Bronchial epithelial cell (primary cell): ENCODE data around the gene SOX18. TPM values are rescaled to one million over a fixed set of nuclear protein-coding genes. Genes with fewer than 3 reads are reported as not detected.

Experiments used
- DNase-seq: peaks from one replicate; pipeline ENCODE4 v3.0.0-alpha.2; 2010; ENCODE audit warnings: low read depth
- FAIRE-seq: peaks from 2 replicates; lab custom pipeline; 2011; peaks lifted over from hg19 to GRCh38; lab: Jason Lieb, UNC
- H3K27me3 ChIP-seq: 2 replicates; pipeline ENCODE4 v1.5.1; 2011; ENCODE audit warnings: low read length; ENCODE audit not compliant: control insufficient read depth, insufficient read depth
- H3K36me3 ChIP-seq: 2 replicates; pipeline ENCODE4 v1.5.1; 2011; ENCODE audit warnings: low read length; ENCODE audit not compliant: control insufficient read depth, insufficient read depth
- H3K4me3 ChIP-seq: 2 replicates; pipeline ENCODE4 v1.5.1; 2011; ENCODE audit warnings: mild to moderate bottlenecking, low read depth, low read length, control low read depth
- total RNA-seq: library from RNA; depleted of rRNA; stranded (reverse); fragments of >200 nt; gene quantifications from 2 replicates; pipeline ENCODE4 v1.2.1, GENCODE V29; 2014
- TF ChIP-seq, protein P1 (sequence below): IDR thresholded peaks from 2 replicates; pipeline ENCODE4 v1.5.1; 2011; ENCODE audit warnings: mild to moderate bottlenecking, moderate library complexity, low read length, control low read depth, inconsistent platforms; ENCODE audit not compliant: insufficient read depth, severe bottlenecking

Gene SOX18
- total RNA-seq, 1 donor from 2014 or later = not detected

DNA sequence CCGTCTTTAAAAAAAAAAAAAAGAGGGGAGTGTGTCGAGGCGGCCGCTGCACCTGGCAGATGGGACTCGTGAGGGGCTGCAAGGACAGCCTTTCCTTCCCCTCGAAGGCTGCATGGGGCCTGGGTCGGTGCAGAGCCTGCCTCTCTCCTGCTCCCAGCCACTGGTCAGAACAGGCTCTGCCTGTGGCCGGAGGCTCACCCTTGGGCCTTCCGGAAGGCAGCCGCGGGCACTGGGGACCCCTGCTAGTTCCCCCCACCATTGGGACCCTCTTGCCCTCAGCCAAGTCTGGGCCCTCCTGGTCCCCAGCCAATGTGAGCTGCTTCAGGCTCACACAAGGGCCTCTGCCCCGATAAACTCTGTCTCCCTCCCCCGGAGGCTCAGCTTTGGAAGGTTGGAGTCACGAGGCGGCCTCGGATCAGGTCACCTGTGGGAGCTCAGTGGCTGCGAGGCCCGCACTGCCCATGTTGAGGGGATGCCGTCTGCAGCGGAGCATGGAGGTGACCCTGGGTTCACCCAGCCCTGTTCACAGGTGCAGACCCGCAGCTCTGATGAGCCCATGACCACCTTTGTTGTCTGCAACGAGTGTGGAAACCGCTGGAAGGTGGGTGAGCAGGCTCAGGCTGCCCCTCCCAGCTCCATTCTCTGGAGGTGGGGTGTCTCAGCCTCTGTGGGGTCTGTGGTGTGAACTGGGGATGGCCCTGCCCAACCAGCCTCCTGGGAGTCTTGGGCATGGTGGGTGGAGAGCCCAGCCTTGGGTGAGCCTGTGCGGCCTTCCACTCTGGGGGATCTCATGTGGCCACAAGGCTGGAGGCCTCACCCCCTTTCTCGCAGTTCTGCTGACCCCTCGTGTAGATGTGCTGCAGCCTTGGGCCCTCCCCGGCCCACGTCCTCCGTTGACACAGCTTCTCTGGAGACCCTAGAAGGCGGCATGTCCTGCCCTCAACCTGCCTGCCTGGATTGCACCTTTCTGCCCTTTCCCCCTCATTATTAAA is 22.2 kb upstream of the SOX18 start:
- TF ChIP-seq, protein P1, sequence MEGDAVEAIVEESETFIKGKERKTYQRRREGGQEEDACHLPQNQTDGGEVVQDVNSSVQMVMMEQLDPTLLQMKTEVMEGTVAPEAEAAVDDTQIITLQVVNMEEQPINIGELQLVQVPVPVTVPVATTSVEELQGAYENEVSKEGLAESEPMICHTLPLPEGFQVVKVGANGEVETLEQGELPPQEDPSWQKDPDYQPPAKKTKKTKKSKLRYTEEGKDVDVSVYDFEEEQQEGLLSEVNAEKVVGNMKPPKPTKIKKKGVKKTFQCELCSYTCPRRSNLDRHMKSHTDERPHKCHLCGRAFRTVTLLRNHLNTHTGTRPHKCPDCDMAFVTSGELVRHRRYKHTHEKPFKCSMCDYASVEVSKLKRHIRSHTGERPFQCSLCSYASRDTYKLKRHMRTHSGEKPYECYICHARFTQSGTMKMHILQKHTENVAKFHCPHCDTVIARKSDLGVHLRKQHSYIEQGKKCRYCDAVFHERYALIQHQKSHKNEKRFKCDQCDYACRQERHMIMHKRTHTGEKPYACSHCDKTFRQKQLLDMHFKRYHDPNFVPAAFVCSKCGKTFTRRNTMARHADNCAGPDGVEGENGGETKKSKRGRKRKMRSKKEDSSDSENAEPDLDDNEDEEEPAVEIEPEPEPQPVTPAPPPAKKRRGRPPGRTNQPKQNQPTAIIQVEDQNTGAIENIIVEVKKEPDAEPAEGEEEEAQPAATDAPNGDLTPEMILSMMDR = no peak
- peaks cover 5% of the 10 kb centered on the region for H3K36me3 ChIP-seq
- H3K4me3 ChIP-seq = no peak overlapping the region
- no peaks in the 10 kb centered on the region for H3K27me3 ChIP-seq
- no peak for DNase-seq
- peak; percentile 58 for FAIRE-seq

DNA sequence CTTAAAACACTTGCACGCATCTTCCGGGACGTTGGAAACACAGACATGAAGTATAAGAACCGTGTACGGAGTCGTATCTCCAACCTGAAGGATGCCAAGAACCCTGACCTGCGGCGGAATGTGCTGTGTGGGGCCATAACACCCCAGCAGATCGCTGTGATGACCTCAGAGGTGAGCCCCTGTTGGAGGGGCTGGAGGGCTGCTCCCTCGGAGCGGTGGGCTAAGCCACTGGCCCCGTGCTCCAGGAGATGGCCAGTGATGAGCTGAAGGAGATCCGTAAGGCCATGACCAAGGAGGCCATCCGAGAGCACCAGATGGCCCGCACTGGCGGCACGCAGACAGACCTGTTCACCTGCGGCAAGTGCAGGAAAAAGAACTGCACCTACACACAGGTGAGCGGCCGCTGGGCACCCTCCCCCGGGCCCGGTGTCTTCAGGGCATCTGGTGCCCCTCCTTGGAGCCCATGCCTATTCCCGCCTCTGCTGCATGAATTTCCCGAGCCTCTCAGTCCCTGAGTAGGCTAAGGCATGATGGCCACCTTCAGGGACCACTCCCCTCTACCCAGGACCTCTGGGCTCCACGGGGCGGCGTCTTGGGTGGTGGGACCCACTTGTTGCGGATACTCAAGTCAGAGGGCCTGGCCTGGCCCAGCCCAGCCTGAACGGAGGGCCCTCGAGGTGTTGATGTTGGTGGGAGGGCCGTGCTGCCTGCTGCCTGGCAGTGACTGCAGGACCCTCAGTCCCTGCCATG is 21.0 kb upstream of the SOX18 start:
- Histone ChIP-seq H3K36me3 (peaks cover 4% of the 10 kb centered on the region), H3K4me3 (no peak overlapping the region), H3K27me3 (no peaks in the 10 kb centered on the region)
- TF ChIP-seq, protein P1 = no peak
- FAIRE-seq (no peak), DNase-seq (no peak)

DNA sequence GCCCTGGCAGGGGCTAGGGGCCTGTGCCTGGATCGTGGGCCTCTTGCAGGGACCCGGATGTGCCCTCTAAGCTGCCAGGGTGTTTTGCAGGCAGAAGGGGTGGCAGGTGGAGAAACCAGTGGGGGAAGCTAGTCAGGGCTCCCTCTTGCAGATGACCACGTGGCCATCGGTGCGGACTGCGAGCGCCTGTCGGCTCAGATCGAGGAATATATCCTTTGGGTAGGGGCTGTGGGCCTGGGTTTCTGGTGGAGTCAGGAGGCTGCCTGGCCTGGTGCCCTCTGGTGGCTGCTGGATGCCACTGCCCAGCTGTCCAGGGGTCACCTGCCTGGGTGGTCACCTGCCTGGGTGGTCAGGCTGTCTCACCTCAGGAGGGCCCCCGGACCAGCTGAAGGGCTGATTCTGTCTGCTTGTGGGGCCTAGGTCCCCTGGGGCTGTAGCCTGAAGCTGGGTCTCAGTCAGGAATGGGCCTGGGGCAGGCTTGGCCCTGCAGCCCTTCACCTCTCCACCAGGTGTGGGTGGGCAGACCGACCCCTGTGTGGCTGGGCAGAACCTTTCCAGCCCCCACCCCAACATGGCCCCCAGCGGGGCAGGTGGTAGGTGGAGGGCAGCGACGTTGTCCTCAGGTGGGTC is 20.3 kb upstream of the SOX18 start:
- TF ChIP-seq, protein P1 = peak; percentile 85
- DNase-seq (no peak), FAIRE-seq (no peak)
- Histone ChIP-seq H3K4me3 (no peak overlapping the region), H3K27me3 (no peaks in the 10 kb centered on the region), H3K36me3 (peaks cover 4% of the 10 kb centered on the region)

DNA sequence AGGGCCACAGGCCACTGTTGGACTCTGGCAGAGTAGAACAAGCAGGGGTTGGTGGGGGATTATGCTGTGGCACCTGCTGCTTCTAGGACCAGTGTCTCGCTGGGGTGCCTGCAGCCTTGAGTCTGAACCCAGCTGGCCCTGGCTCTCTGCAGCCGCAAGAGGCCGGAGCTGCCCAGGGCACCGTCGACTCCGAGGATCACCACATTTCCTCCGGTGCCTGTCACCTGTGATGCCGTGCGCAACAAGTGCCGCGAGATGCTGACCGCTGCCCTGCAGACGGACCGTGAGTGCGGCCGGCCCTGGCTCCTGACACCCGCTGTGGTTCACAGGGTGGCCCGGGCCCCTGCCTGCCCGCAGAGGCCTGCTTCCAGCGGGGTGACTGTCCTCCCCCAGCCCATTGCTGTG is 19.8 kb upstream of the SOX18 start:
- DNase-seq (no peak), FAIRE-seq (no peak)
- Histone ChIP-seq H3K27me3 (no peaks in the 10 kb centered on the region), H3K4me3 (no peak overlapping the region), H3K36me3 (peaks cover 4% of the 10 kb centered on the region)
- TF ChIP-seq, protein P1 = no peak

DNA sequence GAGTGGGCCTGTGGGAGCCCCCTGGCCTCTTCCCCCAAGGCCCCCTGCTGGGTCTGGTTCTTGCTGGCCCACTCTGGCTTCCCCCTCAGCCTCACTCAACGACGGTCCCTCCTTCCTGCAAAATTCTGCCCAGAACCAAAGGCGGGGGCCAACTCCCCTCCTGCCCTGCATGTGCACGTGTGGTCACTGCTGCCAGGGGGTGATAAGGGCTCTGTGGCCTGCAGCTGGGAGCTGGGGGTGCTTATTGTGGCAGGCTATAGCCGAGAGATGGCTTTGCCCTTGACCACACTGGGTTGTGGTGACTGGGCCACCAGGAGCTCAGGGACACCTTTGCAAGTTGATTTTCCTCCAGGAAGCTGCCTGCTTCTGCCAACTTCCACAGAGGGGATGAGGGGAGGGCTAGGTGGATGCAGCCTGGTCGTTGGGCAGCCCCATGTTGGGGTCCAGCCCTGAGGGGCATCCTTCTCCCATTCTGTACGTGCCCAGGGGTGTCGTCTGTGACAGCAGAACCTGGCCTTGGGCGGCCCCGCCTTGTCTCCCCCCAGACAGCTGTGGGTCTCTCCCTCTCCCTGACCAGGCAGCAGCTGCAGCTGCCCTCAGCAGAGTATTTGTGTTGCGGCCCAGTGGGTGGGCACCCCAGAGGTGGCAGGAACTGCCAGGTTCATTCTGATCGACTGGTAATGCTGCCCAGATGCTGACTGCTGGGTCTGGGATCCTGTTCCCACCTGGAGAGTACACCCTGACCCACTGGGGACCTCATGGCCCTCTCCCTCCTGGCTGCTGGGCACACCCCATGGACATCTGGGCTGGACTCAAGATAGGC is 19.2 kb upstream of the SOX18 start:
- FAIRE-seq (no peak), DNase-seq (no peak)
- Histone ChIP-seq H3K36me3 (peaks cover 1% of the 10 kb centered on the region), H3K4me3 (no peak overlapping the region), H3K27me3 (no peaks in the 10 kb centered on the region)
- TF ChIP-seq, protein P1 = no peak
